ENCODE measurements around the gene SMU1.

DNA sequence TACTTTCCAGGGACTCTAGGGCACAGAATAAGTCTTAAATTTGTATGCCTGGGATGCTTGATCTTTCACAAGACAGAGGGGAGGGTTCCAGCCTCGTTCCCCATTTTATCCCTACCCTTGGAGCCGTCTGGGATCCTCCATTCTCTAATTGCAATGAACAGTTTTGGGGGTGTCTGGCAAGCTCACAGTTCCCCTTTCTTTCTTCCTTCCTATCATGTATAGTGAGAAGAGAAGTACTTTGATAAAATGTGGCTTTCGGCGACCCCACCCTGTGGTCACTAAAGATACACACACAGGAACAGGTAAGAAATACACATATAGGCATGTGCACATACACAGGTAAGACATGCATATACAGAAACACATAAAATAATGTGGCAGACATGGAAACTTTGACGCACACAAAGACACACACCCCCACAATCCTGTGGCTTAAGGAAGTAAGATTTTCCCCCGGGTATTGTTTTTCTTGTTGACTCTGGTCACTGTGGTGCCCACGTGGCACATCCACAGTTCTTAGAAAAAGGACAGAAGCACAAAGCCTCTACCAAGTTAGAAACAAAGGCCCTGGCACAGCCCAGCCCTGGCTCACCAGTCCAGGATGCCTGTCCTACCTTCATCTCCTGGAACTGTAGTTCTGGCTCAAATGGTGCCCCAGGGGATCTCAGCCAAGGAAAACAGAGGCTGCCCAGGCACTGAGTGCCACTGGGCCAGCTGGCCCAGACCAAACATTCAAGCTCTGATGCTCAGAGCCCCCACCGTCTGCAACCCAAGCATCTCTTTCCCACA, 6.3 kb upstream of the SMU1 start:
- TF ChIP-seq, protein P1, sequence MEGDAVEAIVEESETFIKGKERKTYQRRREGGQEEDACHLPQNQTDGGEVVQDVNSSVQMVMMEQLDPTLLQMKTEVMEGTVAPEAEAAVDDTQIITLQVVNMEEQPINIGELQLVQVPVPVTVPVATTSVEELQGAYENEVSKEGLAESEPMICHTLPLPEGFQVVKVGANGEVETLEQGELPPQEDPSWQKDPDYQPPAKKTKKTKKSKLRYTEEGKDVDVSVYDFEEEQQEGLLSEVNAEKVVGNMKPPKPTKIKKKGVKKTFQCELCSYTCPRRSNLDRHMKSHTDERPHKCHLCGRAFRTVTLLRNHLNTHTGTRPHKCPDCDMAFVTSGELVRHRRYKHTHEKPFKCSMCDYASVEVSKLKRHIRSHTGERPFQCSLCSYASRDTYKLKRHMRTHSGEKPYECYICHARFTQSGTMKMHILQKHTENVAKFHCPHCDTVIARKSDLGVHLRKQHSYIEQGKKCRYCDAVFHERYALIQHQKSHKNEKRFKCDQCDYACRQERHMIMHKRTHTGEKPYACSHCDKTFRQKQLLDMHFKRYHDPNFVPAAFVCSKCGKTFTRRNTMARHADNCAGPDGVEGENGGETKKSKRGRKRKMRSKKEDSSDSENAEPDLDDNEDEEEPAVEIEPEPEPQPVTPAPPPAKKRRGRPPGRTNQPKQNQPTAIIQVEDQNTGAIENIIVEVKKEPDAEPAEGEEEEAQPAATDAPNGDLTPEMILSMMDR (IDR thresholded peaks at IDR 0.05): no peak
- TF ChIP-seq EP300 (IDR thresholded peaks at IDR 0.05) (no peak), POLR2AphosphoS5 (IDR thresholded peaks at IDR 0.05) (no peak)

Measured in esophagus muscularis mucosa (tissue), 4 donors.